ENCODE results near the gene VSNL1. TPM values are rescaled to one million over a fixed set of nuclear protein-coding genes. Genes with fewer than 3 reads are reported as not detected.

The VSNL1 gene
- polyA plus RNA-seq, 1 of the 3 experiments (the other 2 are of a cell fraction), result 1.3 TPM

DNA sequence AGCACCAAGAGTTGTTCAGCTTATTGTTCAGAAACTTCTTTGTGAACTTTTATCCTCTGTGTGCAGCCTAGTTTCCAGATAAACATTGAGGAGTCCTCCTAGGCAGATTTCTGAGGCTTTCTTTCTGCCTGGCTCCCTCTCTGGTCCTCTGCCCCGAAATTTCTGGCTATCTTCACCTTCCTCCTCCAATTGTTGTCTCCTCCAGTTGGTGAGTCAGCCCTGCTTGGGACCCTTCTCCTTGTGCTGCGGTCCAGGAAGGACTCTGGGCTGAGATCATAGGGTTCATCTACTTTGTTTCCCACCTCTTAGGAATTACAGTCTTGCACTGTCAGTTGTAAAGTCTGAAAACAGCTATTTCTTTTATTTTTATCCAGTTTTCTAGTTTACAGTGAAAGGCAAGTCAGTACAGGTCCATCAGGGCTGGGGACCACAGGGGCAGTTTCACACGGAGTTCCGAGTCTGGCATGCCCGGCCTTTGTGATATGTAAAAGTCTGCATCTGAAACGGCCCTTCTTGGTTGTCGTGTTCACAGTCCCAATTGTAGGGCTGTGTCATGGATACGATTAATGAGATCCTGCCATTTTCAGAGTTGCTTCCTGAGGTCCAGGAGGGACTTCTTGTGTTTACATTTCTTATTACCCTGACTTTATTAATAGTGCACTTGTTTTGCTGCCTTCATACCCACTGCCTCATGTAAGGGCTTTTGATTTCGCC is 112.3 kb downstream of the VSNL1 start (continued):
- TF ChIP-seq RXRA (IDR thresholded peaks at IDR 0.05; ENCODE audit: borderline replicate concordance, low read depth) (no peak), TCF12 (IDR thresholded peaks at IDR 0.05) (no peak), SMC3 (IDR thresholded peaks at IDR 0.05; ENCODE audit: low read depth, low read length) (no peak)
- TF ChIP-seq, protein P1, sequence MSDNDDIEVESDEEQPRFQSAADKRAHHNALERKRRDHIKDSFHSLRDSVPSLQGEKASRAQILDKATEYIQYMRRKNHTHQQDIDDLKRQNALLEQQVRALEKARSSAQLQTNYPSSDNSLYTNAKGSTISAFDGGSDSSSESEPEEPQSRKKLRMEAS (IDR thresholded peaks at IDR 0.05; ENCODE audit: low read depth), result no peak

DNA sequence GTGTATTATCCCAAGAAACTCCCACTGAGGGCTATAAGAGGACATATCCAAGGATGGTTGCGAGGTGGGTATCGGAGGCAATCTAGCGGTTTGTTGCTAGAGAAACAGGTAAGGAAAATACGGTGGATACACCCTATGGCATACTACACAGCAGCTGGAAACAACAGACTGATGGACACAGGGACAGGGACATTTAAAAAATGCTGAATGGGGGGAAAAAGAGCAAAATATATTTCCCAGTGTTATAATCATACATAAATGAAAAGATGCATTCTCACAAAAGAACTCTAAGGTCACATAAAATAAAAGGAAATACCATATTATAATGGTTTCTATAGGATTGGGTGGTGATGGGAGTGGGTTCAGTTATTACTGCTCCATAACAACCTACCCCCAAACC is 117.3 kb downstream of the VSNL1 start:
- no peak overlapping the region for H2AFZ ChIP-seq (ENCODE audit: low read depth)
- no peak overlapping the region for H3K4me2 ChIP-seq
- WGBS (ENCODE audit: low lambda C conversion rate), result 97% methylated on average over 4 of the region's 4 CpGs
- no peaks in the 10 kb centered on the region for H3F3A ChIP-seq (replicated peaks; ENCODE audit: insufficient read depth)
- no peaks in the 10 kb centered on the region for H3K9me2 ChIP-seq
- no peaks in the 10 kb centered on the region for H3K27me3 ChIP-seq (ENCODE audit: insufficient read depth)
- ChIA-PET POLR2A (no interaction called here), CTCF (interaction anchor here (4.2 to 23.6 kb wide), 2 partner anchors 12 kb away, joined by 49 to 471 read pairs; no protein-coding TSS in a partner anchor)
- no peaks in the 10 kb centered on the region for H3K79me2 ChIP-seq (ENCODE audit: insufficient read depth)
- no peak for TF ChIP-seq RFX5 (IDR thresholded peaks at IDR 0.05; ENCODE audit: low read length)
- no peak for TF ChIP-seq POLR2AphosphoS5 (IDR thresholded peaks at IDR 0.05; ENCODE audit: low read depth, low read length)
- TF ChIP-seq ELF1 (IDR thresholded peaks at IDR 0.05), result no peak
- no peak for TF ChIP-seq FOXM1 (IDR thresholded peaks at IDR 0.05; ENCODE audit: low read depth)
- H3K27ac ChIP-seq (ENCODE audit: low read depth in 2 of 2, low read length in 1 of 2), result no peak overlapping the region
- no peaks in the 10 kb centered on the region for H3K9me3 ChIP-seq
- no peak for DNase-seq
- H3K4me3 ChIP-seq (ENCODE audit: low read depth in 2 of 2, low read length in 1 of 2), result no peak overlapping the region
- no peaks in the 10 kb centered on the region for H4K20me1 ChIP-seq (ENCODE audit: insufficient read depth)
- no peak overlapping the region for H3K9ac ChIP-seq
- peaks cover 3% of the 10 kb centered on the region in 2 experiments for H3K36me3 ChIP-seq (replicated peaks in 1 of 2; ENCODE audit: control insufficient read depth in 1 of 2, insufficient read depth in 2 of 2, low read length in 1 of 2)
- H3K4me1 ChIP-seq (ENCODE audit: control insufficient read depth in 1 of 2, insufficient read depth in 2 of 2, low read depth in 1 of 2, low read length in 1 of 2), result no peaks in the 10 kb centered on the region

DNA sequence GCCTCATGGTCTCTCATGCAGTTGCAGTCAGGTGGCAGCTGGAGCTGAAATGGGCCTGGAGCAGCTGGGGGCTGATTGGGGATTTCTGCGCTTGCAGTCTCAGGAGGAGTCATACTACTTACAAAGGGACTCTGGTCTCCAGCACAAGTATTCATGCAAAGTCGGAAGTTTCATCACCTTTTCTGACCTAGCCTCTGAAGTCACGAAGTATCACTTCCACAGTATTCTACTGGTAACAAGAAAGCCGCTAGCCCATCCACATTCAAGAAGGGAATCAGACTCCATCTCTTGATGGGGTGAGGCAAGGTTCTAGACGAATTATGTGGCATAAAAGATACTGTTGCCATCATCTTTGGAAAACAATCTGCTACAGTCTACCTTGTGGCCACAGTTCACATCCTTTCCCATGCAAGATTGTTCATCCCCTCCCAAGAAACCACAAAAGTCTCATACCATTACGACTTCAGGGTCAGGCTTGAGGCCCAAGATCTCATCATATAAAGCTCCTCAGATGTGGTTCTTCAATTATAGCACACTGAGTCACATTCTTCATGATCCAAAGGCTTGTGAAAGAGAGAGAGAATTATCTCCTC is 117.9 kb downstream of the VSNL1 start:
- Histone ChIP-seq H3K9ac (no peak overlapping the region), H3K4me3 (ENCODE audit: low read depth in 2 of 2, low read length in 1 of 2) (no peak overlapping the region), H3K4me2 (no peak overlapping the region), H3K27ac (ENCODE audit: low read depth in 2 of 2, low read length in 1 of 2) (no peak overlapping the region), H3K9me2 (no peaks in the 10 kb centered on the region), H3K4me1 (ENCODE audit: control insufficient read depth in 1 of 2, insufficient read depth in 2 of 2, low read depth in 1 of 2, low read length in 1 of 2) (no peaks in the 10 kb centered on the region), H3K9me3 (no peaks in the 10 kb centered on the region), H3K79me2 (ENCODE audit: insufficient read depth) (no peaks in the 10 kb centered on the region), H3K27me3 (ENCODE audit: insufficient read depth) (no peaks in the 10 kb centered on the region), H3F3A (replicated peaks; ENCODE audit: insufficient read depth) (no peaks in the 10 kb centered on the region), H3K36me3 (replicated peaks in 1 of 2; ENCODE audit: control insufficient read depth in 1 of 2, insufficient read depth in 2 of 2, low read length in 1 of 2) (peaks cover 3 to 9% of the 10 kb centered on the region in 2 experiments), H2AFZ (ENCODE audit: low read depth) (no peak overlapping the region), H4K20me1 (ENCODE audit: insufficient read depth) (no peaks in the 10 kb centered on the region)
- TF ChIP-seq TCF12 (IDR thresholded peaks at IDR 0.05) (no peak), TEAD4 (IDR thresholded peaks at IDR 0.05; ENCODE audit: borderline replicate concordance, insufficient read depth) (no peak), CHD2 (IDR thresholded peaks at IDR 0.05; ENCODE audit: low read length, partially characterized antibody) (no peak), MXI1 (IDR thresholded peaks at IDR 0.05; ENCODE audit: low read depth, low read length) (no peak), YY1 (IDR thresholded peaks at IDR 0.05; ENCODE audit: low read depth) (no peak), SMC3 (IDR thresholded peaks at IDR 0.05; ENCODE audit: low read depth, low read length) (no peak), FOXM1 (IDR thresholded peaks at IDR 0.05; ENCODE audit: low read depth) (no peak), ELF1 (IDR thresholded peaks at IDR 0.05) (no peak), NRF1 (IDR thresholded peaks at IDR 0.05; ENCODE audit: low read depth, low read length) (no peak), SIN3A (IDR thresholded peaks at IDR 0.05; ENCODE audit: borderline replicate concordance, low read depth, low read length) (no peak), GABPA (IDR thresholded peaks at IDR 0.05; ENCODE audit: low read depth) (no peak)
- TF ChIP-seq, protein P1 (IDR thresholded peaks at IDR 0.05; ENCODE audit: low read depth), result no peak
- TF ChIP-seq, protein P2, sequence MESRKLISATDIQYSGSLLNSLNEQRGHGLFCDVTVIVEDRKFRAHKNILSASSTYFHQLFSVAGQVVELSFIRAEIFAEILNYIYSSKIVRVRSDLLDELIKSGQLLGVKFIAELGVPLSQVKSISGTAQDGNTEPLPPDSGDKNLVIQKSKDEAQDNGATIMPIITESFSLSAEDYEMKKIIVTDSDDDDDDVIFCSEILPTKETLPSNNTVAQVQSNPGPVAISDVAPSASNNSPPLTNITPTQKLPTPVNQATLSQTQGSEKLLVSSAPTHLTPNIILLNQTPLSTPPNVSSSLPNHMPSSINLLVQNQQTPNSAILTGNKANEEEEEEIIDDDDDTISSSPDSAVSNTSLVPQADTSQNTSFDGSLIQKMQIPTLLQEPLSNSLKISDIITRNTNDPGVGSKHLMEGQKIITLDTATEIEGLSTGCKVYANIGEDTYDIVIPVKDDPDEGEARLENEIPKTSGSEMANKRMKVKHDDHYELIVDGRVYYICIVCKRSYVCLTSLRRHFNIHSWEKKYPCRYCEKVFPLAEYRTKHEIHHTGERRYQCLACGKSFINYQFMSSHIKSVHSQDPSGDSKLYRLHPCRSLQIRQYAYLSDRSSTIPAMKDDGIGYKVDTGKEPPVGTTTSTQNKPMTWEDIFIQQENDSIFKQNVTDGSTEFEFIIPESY (IDR thresholded peaks at IDR 0.05; ENCODE audit: borderline replicate concordance, low read depth), result no peak
- DNase-seq, result no peak
- ChIA-PET CTCF (interaction anchor here (23.6 to 23.7 kb wide), 2 partner anchors 5 to 12 kb away, joined by 471 read pairs; no protein-coding TSS in a partner anchor), POLR2A (no interaction called here)
- WGBS (ENCODE audit: low lambda C conversion rate), result 91% methylated on average over 6 of the region's 6 CpGs

All from SK-N-SH (cell line).